T-helper 1 cell treated with Interleukin-12 subunit alpha and Interleukin-12 subunit beta and Interleukin-4 antibody, amounts not matched to agents 30 ng/mL and 1 ng/mL, for 36 hours (primary cell): Measurements from ENCODE around the gene CTR9. TPM values are rescaled to one million over a fixed set of nuclear protein-coding genes. Genes with fewer than 3 reads are reported as not detected.

Experiments
- intact Hi-C: fragments of 100-400 bp; cut with micrococcal nuclease; formaldehyde crosslinking; loops from one replicate; pipeline ENCODE4 v1.15.1; 2024
- total RNA-seq: library from RNA; stranded (reverse); gene quantifications from 2 replicates; pipeline ENCODE4 v1.2.3, GENCODE V29; 2022

Gene CTR9
- total RNA-seq, 1 donor from 2014 or later, result 45.8 TPM

- intact Hi-C loops, result no loop called here
Observed at GRCh38 chr11:10742460-10743208, 8.4 kb upstream of the CTR9 start.

- intact Hi-C loops, result no loop called here
Observed at GRCh38 chr11:10743354-10744000, 7.6 kb upstream of the CTR9 start.

GRCh38 chr11:10744206-10744605, 6.8 kb upstream of the CTR9 start:
- intact Hi-C loops, result no loop called here

- intact Hi-C loops, result no loop called here
Observed at GRCh38 chr11:10746871-10747270, 4.2 kb upstream of the CTR9 start.

GRCh38 chr11:10747733-10748132, 3.3 kb upstream of the CTR9 start:
- intact Hi-C loops, result no loop called here

- intact Hi-C loops, result no loop called here
Observed at GRCh38 chr11:10749476-10749875, 1.6 kb upstream of the CTR9 start.

- intact Hi-C loops, result loop anchor here (1.0 to 10.0 kb wide), 7 partner anchors 58 to 1287 kb away; partner anchors contain the start of genes RNF141, ZBED5 and ZNF143
Observed at GRCh38 chr11:10751581-10751940, 515 bp downstream of the CTR9 start.

- intact Hi-C loops, result loop anchor here (5.0 to 10.0 kb wide), 2 partner anchors 995 to 1287 kb away; partner anchors contain the start of gene ZNF143
Observed at GRCh38 chr11:10752061-10752460, 1.0 kb downstream of the CTR9 start.

- intact Hi-C loops, result loop anchor here (5.0 to 10.0 kb wide), 2 partner anchors 995 to 1288 kb away; partner anchors contain the start of gene ZNF143
Observed at GRCh38 chr11:10752486-10752885, 1.4 kb downstream of the CTR9 start.

- intact Hi-C loops, result loop anchor here (10.0 kb wide), 1 partner anchor 1294 kb away; the partner anchor contains the start of gene ZNF143
Observed at GRCh38 chr11:10758957-10759356, 7.9 kb downstream of the CTR9 start.

- intact Hi-C loops, result no loop called here
Observed at GRCh38 chr11:10761085-10761698, 10.1 kb downstream of the CTR9 start.

GRCh38 chr11:10762185-10762584, 11.1 kb downstream of the CTR9 start:
- intact Hi-C loops, result no loop called here

GRCh38 chr11:10762913-10763421, 11.9 kb downstream of the CTR9 start:
- intact Hi-C loops, result no loop called here

- intact Hi-C loops, result no loop called here
Observed at GRCh38 chr11:10763766-10764165, 12.7 kb downstream of the CTR9 start.

GRCh38 chr11:10764412-10764811, 13.4 kb downstream of the CTR9 start:
- intact Hi-C loops, result no loop called here

- intact Hi-C loops, result loop anchor here (1.0 to 2.0 kb wide), 3 partner anchors 26 to 1017 kb away; no protein-coding TSS in a partner anchor
Observed at GRCh38 chr11:10770626-10771254, 19.7 kb downstream of the CTR9 start.

- intact Hi-C loops, result loop anchor here (2.0 kb wide), 2 partner anchors 25 to 251 kb away; no protein-coding TSS in a partner anchor
Observed at GRCh38 chr11:10771457-10771856, 20.4 kb downstream of the CTR9 start.

- intact Hi-C loops, result no loop called here
Observed at GRCh38 chr11:10774811-10775210, 23.8 kb downstream of the CTR9 start.

- intact Hi-C loops, result no loop called here
Observed at GRCh38 chr11:10777393-10777793, 26.3 kb downstream of the CTR9 start.

- intact Hi-C loops, result no loop called here
Observed at GRCh38 chr11:10777806-10778205, 26.8 kb downstream of the CTR9 start.

GRCh38 chr11:10778217-10778970, 27.3 kb downstream of the CTR9 start:
- intact Hi-C loops, result no loop called here
